Loucy (cell line): ENCODE measurements around the gene CFAP298.

Experiments used
- CTCF ChIP-seq: fragments of 200-600 bp; sonication (generic); conservative IDR thresholded peaks from 2 replicates; pipeline ENCODE4 v1.5.1; 2014; ENCODE audit warnings: mild to moderate bottlenecking, antibody characterized with exemption, low read length
- EZH2phosphoT487 ChIP-seq: fragments of 200-600 bp; IDR thresholded peaks from 2 replicates; pipeline ENCODE4 v1.6.1; 2018; ENCODE audit warnings: antibody characterized with exemption, mild to moderate bottlenecking, moderate library complexity, borderline replicate concordance

GRCh38 chr21:32612999-32613337 lies 791 bp upstream of the CFAP298 start:
- TF ChIP-seq CTCF (no peak), EZH2phosphoT487 (no peak)
